Activated naive CD8-positive, alpha-beta T cell treated with anti-CD3 and anti-CD28 coated beads, Interleukin-2, amount 50 U/mL, for 16 hours (primary cell): ENCODE data around the gene CMTM8.

Experiments
- DNase-seq: peaks from one replicate; pipeline ENCODE4 v3.0.0-alpha.2; 2020; ENCODE audit warnings: low read depth, low spot score

The CMTM8 gene

GRCh38 chr3:32405711-32406323 is 167.3 kb downstream of the CMTM8 start:
- DNase-seq, result no peak

- DNase-seq, result no peak
Observed at GRCh38 chr3:32406486-32407408, 168.3 kb downstream of the CMTM8 start.

GRCh38 chr3:32410367-32411246 is 172.1 kb downstream of the CMTM8 start:
- no peak for DNase-seq

GRCh38 chr3:32411442-32411841 is 173.0 kb downstream of the CMTM8 start:
- DNase-seq, result no peak

- no peak for DNase-seq
Observed at GRCh38 chr3:32412887-32413286, 174.4 kb downstream of the CMTM8 start.

- DNase-seq, result no peak
Observed at GRCh38 chr3:32413845-32414521, 175.5 kb downstream of the CMTM8 start.

- DNase-seq, result no peak
Observed at GRCh38 chr3:32414522-32415202, 176.2 kb downstream of the CMTM8 start.

- DNase-seq, result no peak
Observed at GRCh38 chr3:32419742-32420125, 181.3 kb downstream of the CMTM8 start.
